A673 (cell line): ENCODE results near the gene ENTPD7. TPM values are rescaled to one million over a fixed set of nuclear protein-coding genes. Genes with fewer than 3 reads are reported as not detected.

ENCODE experiments used
- BruUV-seq: library from RNA; stranded (reverse); fragments of 400-500 nt; replicated peaks from 2 replicates; lab custom pipeline; 2021; lab: Mats Ljungman, UMichigan
- CTCF ChIA-PET: fragments of 300-600 bp; sonication (Branson Sonifier 250); formaldehyde crosslinking; loops from one replicate; lab custom pipeline; 2022; ENCODE audit warnings: antibody characterized with exemption; lab: Charles Lee
- POLR2A ChIA-PET: fragments of 300-600 bp; sonication (Branson Sonifier 250); formaldehyde crosslinking; loops from one replicate; lab custom pipeline; 2022; ENCODE audit warnings: antibody characterized with exemption; ENCODE audit not compliant: low non-redundant PET; lab: Charles Lee
- DNase-seq: peaks from one replicate; pipeline ENCODE4 v3.0.0-alpha.2; 2015; ENCODE audit warnings: low spot score
- H3K27ac ChIP-seq: fragments of 200-600 bp; sonication (generic); 2 replicates; pipeline ENCODE4 v1.5.1; 2016; ENCODE audit warnings: mixed run types, low read depth, mild to moderate bottlenecking, mixed read lengths, antibody characterized with exemption, low read length; ENCODE audit not compliant: poor library complexity, severe bottlenecking
- H3K27me3 ChIP-seq: fragments of 200-600 bp; sonication (generic); replicated peaks from 2 replicates; pipeline ENCODE4 v1.6.1; 2017; ENCODE audit warnings: mixed run types, low read depth, mild to moderate bottlenecking, mixed read lengths, antibody characterized with exemption, low read length; ENCODE audit not compliant: insufficient read depth, poor library complexity
- H3K36me3 ChIP-seq: fragments of 200-600 bp; sonication (generic); 2 replicates; pipeline ENCODE4 v1.6.1; 2016; ENCODE audit warnings: mixed run types, mild to moderate bottlenecking, mixed read lengths, antibody characterized with exemption, low read length; ENCODE audit not compliant: insufficient read depth, poor library complexity, severe bottlenecking
- H3K4me1 ChIP-seq: fragments of 200-600 bp; sonication (generic); 2 replicates; pipeline ENCODE4 v1.6.1; 2017; ENCODE audit warnings: mixed run types, mild to moderate bottlenecking, mixed read lengths, antibody characterized with exemption, low read length; ENCODE audit not compliant: insufficient read depth, poor library complexity, severe bottlenecking
- H3K4me3 ChIP-seq: fragments of 200-600 bp; sonication (generic); 2 replicates; pipeline ENCODE4 v1.5.1; 2016; ENCODE audit warnings: low read depth, mixed run types, mild to moderate bottlenecking, mixed read lengths, low read length; ENCODE audit not compliant: poor library complexity, severe bottlenecking
- H3K9me3 ChIP-seq: fragments of 200-600 bp; sonication (generic); 2 replicates; pipeline ENCODE4 v1.6.1; 2016; ENCODE audit warnings: mixed run types, low read depth, mild to moderate bottlenecking, mixed read lengths, antibody characterized with exemption, low read length; ENCODE audit not compliant: poor library complexity, severe bottlenecking
- EZH2 ChIP-seq: fragments of 200-600 bp; sonication (generic); IDR thresholded peaks from 2 replicates; pipeline ENCODE4 v1.6.1; 2017; ENCODE audit warnings: borderline replicate concordance, low read depth, mild to moderate bottlenecking, mixed read lengths, antibody characterized with exemption, low read length; ENCODE audit not compliant: poor library complexity, severe bottlenecking
- intact Hi-C: fragments of 100-400 bp; cut with micrococcal nuclease; formaldehyde crosslinking; loops from one replicate; pipeline ENCODE4 v1.10.0; 2022; ENCODE audit not compliant: unreplicated experiment
- total RNA-seq: library from RNA; stranded (reverse); gene quantifications from 2 replicates; pipeline ENCODE4 v1.2.3, GENCODE V29; 2021
- TF ChIP-seq, protein P1 (sequence below): fragments of 300-800, 200-600 bp; sonication (generic); conservative IDR thresholded peaks from 2 replicates; pipeline ENCODE4 v1.5.1; 2017; ENCODE audit warnings: low read depth, mild to moderate bottlenecking, antibody characterized with exemption, low read length, moderate library complexity, mixed read lengths

The ENTPD7 gene
- total RNA-seq, 1 experiment from 2014 or later: 11.1 TPM

DNA sequence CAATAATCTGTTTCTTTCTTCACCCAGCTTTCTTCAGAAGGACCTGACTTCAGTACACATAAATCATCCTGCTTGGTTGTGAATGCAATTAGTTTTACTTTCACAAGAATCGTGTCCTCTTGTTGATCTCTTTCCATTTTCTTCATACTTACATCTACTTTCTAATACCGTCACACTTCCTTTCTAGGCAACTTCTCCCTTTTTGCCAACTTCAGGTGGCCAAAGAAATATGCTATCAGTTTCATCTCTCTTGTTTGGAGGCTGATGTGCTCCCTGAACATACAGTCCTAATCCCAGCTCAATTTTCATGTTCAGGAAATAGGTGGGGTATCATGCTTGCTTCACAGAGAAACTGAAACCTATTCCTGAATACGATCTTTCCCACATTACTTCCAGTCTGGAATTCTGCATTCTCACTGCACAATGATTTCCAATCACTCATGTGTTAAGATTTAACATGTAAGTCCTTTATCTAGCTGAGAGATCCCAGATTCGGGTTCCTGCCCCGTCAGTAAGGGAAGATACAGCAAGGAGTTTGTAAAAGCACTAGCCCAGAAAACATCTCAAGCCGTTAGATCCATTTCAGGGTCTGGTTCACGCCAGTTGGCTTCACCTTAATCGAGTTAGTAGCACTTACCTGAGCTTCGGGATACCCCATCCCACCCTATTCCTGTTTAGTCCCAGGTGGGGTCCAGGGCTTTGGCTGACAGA, 40.1 kb upstream of the ENTPD7 start:
- ChIA-PET CTCF (no interaction called here), POLR2A (no interaction called here)

DNA sequence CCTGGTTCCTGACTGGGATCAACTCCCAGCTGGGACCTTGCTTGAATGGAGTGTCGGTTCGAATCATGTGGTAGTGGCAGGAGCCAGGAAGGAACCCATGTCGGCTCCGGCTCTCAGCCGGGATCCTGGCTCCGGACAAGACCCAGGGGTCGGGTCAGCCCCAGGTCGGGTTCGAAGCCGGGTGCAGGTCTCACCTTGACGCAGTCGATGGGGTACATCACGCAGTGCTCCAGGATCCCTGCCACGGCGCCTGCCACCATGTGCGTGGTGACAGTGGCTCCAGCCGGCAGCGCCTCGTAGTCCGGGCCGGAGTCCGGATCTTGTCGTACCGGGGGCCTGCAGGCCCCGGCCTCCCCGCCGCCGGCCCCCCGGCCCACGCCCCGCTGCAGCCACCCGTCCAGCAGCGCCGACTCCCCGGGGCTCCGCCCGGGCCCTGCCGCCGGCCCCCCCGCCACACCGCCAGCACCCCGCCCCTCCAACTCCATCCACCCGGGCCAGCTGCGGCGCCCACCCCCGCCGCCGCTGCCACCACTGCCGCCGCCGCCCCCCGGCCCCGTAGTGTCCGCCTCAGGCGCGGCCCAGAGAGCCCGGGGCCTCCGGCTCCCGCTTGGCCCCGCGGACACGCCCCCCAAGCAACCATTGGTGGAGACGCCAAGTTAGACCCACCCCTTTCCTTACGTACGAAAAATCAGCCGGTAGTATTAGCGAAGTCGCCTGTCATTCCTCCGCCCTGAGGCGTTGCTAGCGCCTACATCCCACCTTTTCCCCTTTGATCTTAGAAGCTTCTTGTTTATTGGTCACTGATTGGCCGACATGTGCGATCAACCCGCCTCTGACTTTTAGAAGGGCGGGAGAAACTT, 39.2 kb upstream of the ENTPD7 start, which contains the start of gene SLC25A28:
SLC25A28 (minus strand) TSS at position 589 of the 860 bp plus-strand sequence; CDS start at position 485, 104 bp downstream.
- ChIA-PET POLR2A (no interaction called here), CTCF (interaction anchor here (0.9 kb wide), 1 partner anchor 184 kb away, joined by 3 read pairs; no protein-coding TSS in a partner anchor)
- peak within 1 kb of the TSS; percentile 84 for H3K4me3 ChIP-seq
- no TSS peak for BruUV-seq
- no peaks in the 10 kb centered on the region for H3K36me3 ChIP-seq
- TF ChIP-seq EZH2: no peak
- intact Hi-C loops: no loop called here
- DNase-seq: peak; percentile 11
- peaks cover 12% of the 10 kb centered on the region for H3K4me1 ChIP-seq
- peak within 1 kb of the TSS; percentile 95 for H3K27ac ChIP-seq
- no peaks in the 10 kb centered on the region for H3K9me3 ChIP-seq
- no peaks in the 10 kb centered on the region for H3K27me3 ChIP-seq

More for the DNA sequence above, 40.1 kb upstream of the ENTPD7 start:
- TF ChIP-seq EZH2: no peak
- TF ChIP-seq, protein P1, sequence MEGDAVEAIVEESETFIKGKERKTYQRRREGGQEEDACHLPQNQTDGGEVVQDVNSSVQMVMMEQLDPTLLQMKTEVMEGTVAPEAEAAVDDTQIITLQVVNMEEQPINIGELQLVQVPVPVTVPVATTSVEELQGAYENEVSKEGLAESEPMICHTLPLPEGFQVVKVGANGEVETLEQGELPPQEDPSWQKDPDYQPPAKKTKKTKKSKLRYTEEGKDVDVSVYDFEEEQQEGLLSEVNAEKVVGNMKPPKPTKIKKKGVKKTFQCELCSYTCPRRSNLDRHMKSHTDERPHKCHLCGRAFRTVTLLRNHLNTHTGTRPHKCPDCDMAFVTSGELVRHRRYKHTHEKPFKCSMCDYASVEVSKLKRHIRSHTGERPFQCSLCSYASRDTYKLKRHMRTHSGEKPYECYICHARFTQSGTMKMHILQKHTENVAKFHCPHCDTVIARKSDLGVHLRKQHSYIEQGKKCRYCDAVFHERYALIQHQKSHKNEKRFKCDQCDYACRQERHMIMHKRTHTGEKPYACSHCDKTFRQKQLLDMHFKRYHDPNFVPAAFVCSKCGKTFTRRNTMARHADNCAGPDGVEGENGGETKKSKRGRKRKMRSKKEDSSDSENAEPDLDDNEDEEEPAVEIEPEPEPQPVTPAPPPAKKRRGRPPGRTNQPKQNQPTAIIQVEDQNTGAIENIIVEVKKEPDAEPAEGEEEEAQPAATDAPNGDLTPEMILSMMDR: no peak
- H3K27me3 ChIP-seq: no peaks in the 10 kb centered on the region
- no peaks in the 10 kb centered on the region for H3K36me3 ChIP-seq
- no peak for DNase-seq
- H3K27ac ChIP-seq: peak overlapping the region; percentile 95
- no TSS peak for BruUV-seq
- intact Hi-C loops: no loop called here
- H3K9me3 ChIP-seq: no peaks in the 10 kb centered on the region
- peaks cover 12% of the 10 kb centered on the region for H3K4me1 ChIP-seq
- H3K4me3 ChIP-seq: peak overlapping the region; percentile 84

DNA sequence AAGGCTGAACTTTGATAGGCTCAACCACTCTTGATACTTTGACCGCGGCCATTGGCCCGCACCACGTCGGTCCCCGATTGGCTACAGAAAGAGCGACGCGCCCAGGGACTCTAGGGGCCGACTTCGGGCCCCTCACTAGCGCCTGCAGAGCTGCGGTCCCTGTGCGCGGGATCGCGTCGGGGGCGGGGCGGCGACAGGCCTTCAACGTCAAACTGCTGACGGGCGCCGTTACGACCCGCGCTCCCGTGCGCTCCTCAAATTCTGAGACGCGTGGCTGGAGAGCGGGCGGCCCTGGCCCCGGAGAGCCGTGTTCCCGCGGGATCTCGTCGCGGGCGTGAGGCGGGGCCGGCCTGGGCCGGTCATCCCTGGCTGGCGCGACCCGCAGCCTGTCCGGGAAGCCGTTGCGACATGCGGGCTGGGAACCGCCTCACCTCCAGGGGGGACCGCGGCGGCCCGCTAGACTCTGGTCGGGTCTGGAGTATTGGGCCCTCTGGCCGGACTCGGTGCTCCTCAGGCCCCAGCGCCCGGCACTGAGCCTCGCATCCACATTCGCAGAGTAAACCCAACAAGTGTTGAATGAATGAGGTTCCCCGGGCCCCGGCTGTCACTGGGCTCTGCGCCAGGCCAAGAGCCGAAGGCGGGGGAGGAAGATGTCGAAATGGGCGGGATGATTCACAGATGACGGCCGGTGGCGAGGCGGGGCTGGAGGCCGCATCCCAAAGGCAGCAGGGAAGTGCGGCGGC, 38.4 kb upstream of the ENTPD7 start:
- Histone ChIP-seq H3K9me3 (no peaks in the 10 kb centered on the region), H3K4me3 (peak overlapping the region; percentile 84), H3K27ac (peak overlapping the region; percentile 95), H3K4me1 (peaks cover 12% of the 10 kb centered on the region), H3K27me3 (no peaks in the 10 kb centered on the region), H3K36me3 (no peaks in the 10 kb centered on the region)
- intact Hi-C loops: no loop called here
- ChIA-PET CTCF (interaction anchor here (0.9 kb wide), 1 partner anchor 185 kb away, joined by 3 read pairs; no protein-coding TSS in a partner anchor), POLR2A (no interaction called here)
- BruUV-seq: no TSS peak
- peak; percentile 100 for DNase-seq
- TF ChIP-seq, protein P1: no peak
- TF ChIP-seq EZH2: no peak
